GM12878 (cell line): ENCODE results near the gene ZNFX1. TPM values are rescaled to one million over a fixed set of nuclear protein-coding genes. Genes with fewer than 3 reads are reported as not detected.

Source experiments
- ATAC-seq: fragments of 200-7000 bp; cut with Tn5 transposase; 3 replicates; pipeline ENCODE4 v1.9.1; 2020; ENCODE audit warnings: mild to moderate bottlenecking, moderate library complexity
- BruUV-seq: library from RNA; stranded (reverse); fragments of 400-500 nt; replicated peaks from 2 replicates; lab custom pipeline; 2021; lab: Mats Ljungman, UMichigan
- CTCF ChIA-PET: fragments of 300-600 bp; sonication (Branson Sonifier 250); formaldehyde crosslinking; extraction: SDS; loops from one replicate; lab custom pipeline; 2021; ENCODE audit warnings: inconsistent platforms; lab: Yijun Ruan, JAX
- POLR2A ChIA-PET: fragments of 350-600 bp; formaldehyde crosslinking; extraction: SDS; loops from one replicate; lab custom pipeline; 2021; ENCODE audit warnings: inconsistent platforms; lab: Charles Lee
- RAD21 ChIA-PET: fragments of 300-600 bp; sonication (Branson Sonifier 250); formaldehyde crosslinking; loops from one replicate; lab custom pipeline; 2023; ENCODE audit warnings: antibody characterized with exemption; ENCODE audit not compliant: unreplicated experiment; lab: Charles Lee
- SMC1A ChIA-PET: fragments of 300-600 bp; sonication (Branson Sonifier 250); formaldehyde crosslinking; loops from one replicate; lab custom pipeline; 2023; ENCODE audit not compliant: unreplicated experiment, uncharacterized antibody; lab: Charles Lee
- DNase-seq: peaks from one replicate; pipeline ENCODE4 v3.0.0-alpha.2; 2011; ENCODE audit warnings: low read depth, low spot score
- FAIRE-seq: peaks from 3 replicates; lab custom pipeline; 2011; peaks lifted over from hg19 to GRCh38; lab: Jason Lieb, UNC
- H2AFZ ChIP-seq: 2 replicates; pipeline ENCODE4 v1.6.0; 2011; ENCODE audit warnings: low read depth, low read length, control low read depth; ENCODE audit not compliant: control insufficient read depth
- H3K27ac ChIP-seq: 2 replicates; pipeline ENCODE4 v1.5.1; 2011; ENCODE audit warnings: control low read depth; ENCODE audit not compliant: control insufficient read depth, insufficient read depth
- H3K27me3 ChIP-seq, 2 experiments: replicated peaks in 1 of 2; 2 replicates each; pipeline versions ENCODE4 v1.6.0 to v1.6.1; 2011; ENCODE audit warnings: low read length in 1 of 2; ENCODE audit not compliant: control insufficient read depth in 2 of 2, insufficient read depth in 2 of 2
- H3K36me3 ChIP-seq, 2 experiments: 2 replicates each; pipeline ENCODE4 v1.5.1; 2011; ENCODE audit warnings: low read length in 1 of 2; ENCODE audit not compliant: control insufficient read depth in 2 of 2, insufficient read depth in 2 of 2
- H3K4me1 ChIP-seq: 2 replicates; pipeline ENCODE4 v1.6.1; 2011; ENCODE audit warnings: mild to moderate bottlenecking, low read length, moderate library complexity, mixed read lengths; ENCODE audit not compliant: control insufficient read depth, insufficient read depth
- H3K4me2 ChIP-seq: 2 replicates; pipeline ENCODE4 v1.6.0; 2011; ENCODE audit warnings: control low read depth; ENCODE audit not compliant: control insufficient read depth, insufficient read depth
- H3K4me3 ChIP-seq: fragments of 200-600 bp; sonication (generic); 2 replicates; pipeline ENCODE4 v1.5.1; 2016
- H3K79me2 ChIP-seq: 2 replicates; pipeline ENCODE4 v1.6.0; 2011; ENCODE audit warnings: low read length; ENCODE audit not compliant: control insufficient read depth, insufficient read depth
- H3K9ac ChIP-seq: 2 replicates; pipeline ENCODE4 v1.8.0; 2011; ENCODE audit warnings: low read length, control low read depth, mixed read lengths; ENCODE audit not compliant: control insufficient read depth, insufficient read depth
- H3K9me3 ChIP-seq: replicated peaks from 3 replicates; pipeline ENCODE4 v1.5.1; 2011; ENCODE audit warnings: mild to moderate bottlenecking, low read length; ENCODE audit not compliant: control insufficient read depth, insufficient read depth
- H4K20me1 ChIP-seq: 2 replicates; pipeline ENCODE4 v1.6.0; 2011; ENCODE audit not compliant: control insufficient read depth, insufficient read depth
- CHD4 ChIP-seq: fragments of 200-600 bp; sonication (generic); IDR thresholded peaks from 2 replicates; pipeline ENCODE4 v1.6.1; 2016; ENCODE audit warnings: mild to moderate bottlenecking
- CTCF ChIP-seq, 3 experiments: IDR thresholded peaks in 2 of 3; conservative IDR thresholded peaks in 1 of 3; 2 replicates each; pipeline ENCODE4 v1.5.1; 2011; ENCODE audit warnings: low read depth in 3 of 3, low read length in 3 of 3, mild to moderate bottlenecking in 3 of 3, control low read depth in 2 of 3, moderate library complexity in 2 of 3, inconsistent platforms in 1 of 3, mixed read lengths in 1 of 3; ENCODE audit not compliant: control insufficient read depth in 2 of 3, insufficient read depth in 1 of 3; ENCODE audit errors: extremely low read depth in 1 of 3
- EED ChIP-seq: sonication (generic); IDR thresholded peaks from 2 replicates; pipeline ENCODE4 v1.6.1; 2016; ENCODE audit warnings: antibody characterized with exemption, low read depth
- RAD21 ChIP-seq: IDR thresholded peaks from 2 replicates; pipeline ENCODE4 v1.6.1; 2011; ENCODE audit warnings: mild to moderate bottlenecking, low read depth, low read length, moderate library complexity; ENCODE audit not compliant: insufficient read depth
- SMC3 ChIP-seq: IDR thresholded peaks from 2 replicates; pipeline ENCODE4 v1.6.1; 2011; ENCODE audit warnings: low read length, improper control_type of control experiment, borderline replicate concordance
- SP1 ChIP-seq: IDR thresholded peaks from one replicate; pipeline ENCODE4 v1.6.1; 2011; ENCODE audit warnings: low read depth, low read length
- SUZ12 ChIP-seq: fragments of 200-600 bp; sonication (generic); IDR thresholded peaks from one replicate; pipeline ENCODE4 v1.6.1; 2018; ENCODE audit warnings: antibody characterized with exemption, mild to moderate bottlenecking; ENCODE audit not compliant: unreplicated experiment
- TARDBP ChIP-seq: IDR thresholded peaks from 2 replicates; pipeline ENCODE4 v1.6.1; 2016; ENCODE audit warnings: borderline replicate concordance
- ZBTB33 ChIP-seq: fragments of 450-650 bp; IDR thresholded peaks from 2 replicates; pipeline ENCODE4 v1.6.1; 2017; ENCODE audit warnings: mild to moderate bottlenecking
- WGBS: methylation state at CpG from one replicate; pipeline ENCODE4 v1.1.6; 2016; ENCODE audit warnings: low lambda C conversion rate; ENCODE audit not compliant: insufficient replicate concordance, insufficient coverage; ENCODE audit errors: missing lambda C conversion rate; 5-methylcytosine and 5-hydroxymethylcytosine counted together
- in situ Hi-C: fragments of 300-500 bp; cut with MboI; formaldehyde crosslinking; loops from 9 replicates; pipeline ENCODE4 v1.14.3; 2018; ENCODE audit warnings: mixed read lengths
- intact Hi-C: fragments of 100-400 bp; cut with micrococcal nuclease; formaldehyde crosslinking; loops from one replicate; pipeline ENCODE4 v1.14.2; 2022; ENCODE audit not compliant: unreplicated experiment
- polyA plus RNA-seq, 11 experiments: library from polyadenylated mRNA; depleted of rRNA in 4 of 11; unstranded in 6 of 11; stranded (reverse) in 5 of 11; fragments of >200 nt; fragmentation: Nextera tagmentation in 4 of 11; fragmentation: Illumina TruSeq in 1 of 11; extraction: Ambion mirVana in 4 of 11; extraction: Trizol in 1 of 11; gene quantifications; 1 replicate in 1 of 11; 2 replicates in 10 of 11; pipeline versions ENCODE4 v1.2.1 to v1.2.3, GENCODE V29; 2011 to 2016; ENCODE audit warnings: inconsistent platforms in 2 of 11, missing spikeins in 2 of 11, low read depth in 1 of 11
- total RNA-seq, 4 experiments: library from RNA; depleted of rRNA in 3 of 4; stranded (reverse); fragments of >200 nt in 3 of 4; fragmentation: Illumina TruSeq in 1 of 4; extraction: Trizol in 1 of 4; gene quantifications; 2 replicates each; pipeline versions ENCODE4 v1.2.1 to v1.2.3, GENCODE V29; 2013 to 2021

ZNFX1 gene
- total and polyA plus RNA-seq, 10 of the 15 experiments (the other 5 are each of a cell fraction or from before 2014, with no cell fraction given) = 7.4 to 31.5 (median 25.6) TPM

GRCh38 chr20:49210101-49210756 is 67.6 kb downstream of the ZNFX1 start (continued):
- TF ChIP-seq ZBTB33 = no peak
- no peak for TF ChIP-seq SP1

- CTCF ChIA-PET = interaction anchor here (0.8 to 13.9 kb wide), 3 partner anchors 10 to 70 kb away, joined by 3 to 333 read pairs (median 18); no protein-coding TSS in a partner anchor
- POLR2A ChIA-PET = interaction anchor here (0.6 kb wide), 2 partner anchors 62 to 75 kb away, joined by 3 to 4 read pairs; no protein-coding TSS in a partner anchor
- Histone ChIP-seq H3K4me3 (no peak overlapping the region), H3K9me3 (peaks cover 2% of the 10 kb centered on the region), H3K4me1 (no peaks in the 10 kb centered on the region), H3K9ac (no peak overlapping the region), H3K36me3 (no peaks in the 10 kb centered on the region), H4K20me1 (no peaks in the 10 kb centered on the region), H3K27me3 (no peaks in the 10 kb centered on the region), H3K27ac (no peak overlapping the region), H2AFZ (no peak overlapping the region), H3K4me2 (no peak overlapping the region), H3K79me2 (no peaks in the 10 kb centered on the region)
- SMC1A ChIA-PET = interaction anchor here (0.7 to 2.4 kb wide), 5 partner anchors 10 to 74 kb away, joined by 3 to 16 read pairs (median 3); partner anchors contain the start of gene DDX27
- ATAC-seq (peak; percentile 83), DNase-seq (no peak), FAIRE-seq (no peak)
- TF ChIP-seq SMC3 = peak; percentile 52; the same call in 1 of the 2 replicates
- TF ChIP-seq TARDBP = no peak
- TF ChIP-seq SUZ12 = no peak
- TF ChIP-seq CTCF (IDR thresholded peaks at IDR 0.05 in 2 of 3, conservative IDR thresholded peaks at IDR 0.05 in 1 of 3; ENCODE audit: control insufficient read depth in 2 of 3, extremely low read depth in 1 of 3, insufficient read depth in 1 of 3, low read depth in 3 of 3, low read length in 3 of 3) = peak; percentile 35 to 50 (median 40); a peak in 5 of 6 replicates
- TF ChIP-seq CHD4 = no peak
- TF ChIP-seq RAD21 = peak; percentile 67
- no peak for TF ChIP-seq EED
- no TSS peak for BruUV-seq
- WGBS = 70% methylated on average over 6 of the region's 6 CpGs
- RAD21 ChIA-PET = interaction anchor here (1.2 to 3.0 kb wide), 2 partner anchors 28 to 74 kb away, joined by 3 to 17 read pairs; no protein-coding TSS in a partner anchor
- intact Hi-C loops (no loop called here), in situ Hi-C loops (no loop called here)
These were observed 70.8 kb downstream of the ZNFX1 start for GRCh38 chr20:49207076-49207475.
